GM19351 (cell line): ENCODE measurements around the gene PSEN1.

Source experiments
- ATAC-seq: cut with Tn5 transposase; IDR thresholded peaks from one replicate; pipeline ENCODE4 v1.9.1; 2021; ENCODE audit warnings: mild to moderate bottlenecking, moderate library complexity; ENCODE audit not compliant: unreplicated experiment

PSEN1 gene

DNA sequence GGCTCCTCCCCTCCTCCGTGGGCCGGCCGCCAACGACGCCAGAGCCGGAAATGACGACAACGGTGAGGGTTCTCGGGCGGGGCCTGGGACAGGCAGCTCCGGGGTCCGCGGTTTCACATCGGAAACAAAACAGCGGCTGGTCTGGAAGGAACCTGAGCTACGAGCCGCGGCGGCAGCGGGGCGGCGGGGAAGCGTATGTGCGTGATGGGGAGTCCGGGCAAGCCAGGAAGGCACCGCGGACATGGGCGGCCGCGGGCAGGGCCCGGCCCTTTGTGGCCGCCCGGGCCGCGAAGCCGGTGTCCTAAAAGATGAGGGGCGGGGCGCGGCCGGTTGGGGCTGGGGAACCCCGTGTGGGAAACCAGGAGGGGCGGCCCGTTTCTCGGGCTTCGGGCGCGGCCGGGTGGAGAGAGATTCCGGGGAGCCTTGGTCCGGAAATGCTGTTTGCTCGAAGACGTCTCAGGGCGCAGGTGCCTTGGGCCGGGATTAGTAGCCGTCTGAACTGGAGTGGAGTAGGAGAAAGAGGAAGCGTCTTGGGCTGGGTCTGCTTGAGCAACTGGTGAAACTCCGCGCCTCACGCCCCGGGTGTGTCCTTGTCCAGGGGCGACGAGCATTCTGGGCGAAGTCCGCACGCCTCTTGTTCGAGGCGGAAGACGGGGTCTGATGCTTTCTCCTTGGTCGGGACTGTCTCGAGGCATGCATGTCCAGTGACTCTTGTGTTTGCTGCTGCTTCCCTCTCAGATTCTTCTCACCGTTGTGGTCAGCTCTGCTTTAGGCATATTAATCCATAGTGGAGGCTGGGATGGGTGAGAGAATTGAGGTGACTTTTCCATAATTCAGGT, at the start of gene PSEN1:
Gene PSEN1, plus strand, starts transcription at position 121 of the 839 bp plus-strand sequence. CDS start 11,513 bp downstream, outside the sequence.
- ATAC-seq, result peak; percentile 92

DNA sequence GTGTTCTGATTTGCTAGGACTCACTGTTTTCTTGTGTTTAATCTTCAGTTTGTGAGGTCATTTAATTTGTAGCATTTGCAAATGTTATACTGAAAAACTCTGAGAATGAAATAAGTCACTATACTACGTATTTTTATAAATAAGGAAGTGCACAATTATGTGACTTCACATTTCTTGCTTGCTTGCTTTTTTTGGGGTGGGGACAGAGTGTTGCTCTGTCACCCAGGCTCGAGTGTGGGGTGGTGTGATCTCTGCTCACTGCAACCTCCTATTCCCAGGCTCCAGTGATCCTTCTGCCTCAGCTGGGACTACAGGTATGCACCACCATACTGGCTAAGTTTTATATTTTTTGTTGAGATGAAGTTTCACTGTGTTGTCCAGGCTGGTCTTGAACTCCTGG, 45.3 kb upstream of the PSEN1 start:
- no peak for ATAC-seq

DNA sequence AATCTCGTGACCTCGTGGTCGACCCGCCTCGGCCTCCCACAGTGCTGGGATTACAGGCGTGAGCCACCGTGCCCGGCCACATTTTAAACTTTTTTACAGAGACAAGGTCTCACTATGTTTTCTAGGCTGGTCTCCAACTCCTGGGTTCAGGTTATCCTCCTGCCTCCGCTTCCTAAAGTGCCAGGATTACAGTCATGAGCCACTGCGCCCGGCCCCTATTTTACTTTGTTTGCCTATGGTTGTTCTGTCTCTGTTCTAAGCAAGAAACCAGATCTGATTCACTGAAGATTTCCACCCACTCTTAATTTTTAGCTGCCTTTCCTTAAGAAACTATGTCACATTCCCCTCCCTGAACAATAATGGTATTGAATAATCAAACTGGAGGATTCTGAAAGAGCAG, 38.9 kb upstream of the PSEN1 start:
- ATAC-seq, result no peak

DNA sequence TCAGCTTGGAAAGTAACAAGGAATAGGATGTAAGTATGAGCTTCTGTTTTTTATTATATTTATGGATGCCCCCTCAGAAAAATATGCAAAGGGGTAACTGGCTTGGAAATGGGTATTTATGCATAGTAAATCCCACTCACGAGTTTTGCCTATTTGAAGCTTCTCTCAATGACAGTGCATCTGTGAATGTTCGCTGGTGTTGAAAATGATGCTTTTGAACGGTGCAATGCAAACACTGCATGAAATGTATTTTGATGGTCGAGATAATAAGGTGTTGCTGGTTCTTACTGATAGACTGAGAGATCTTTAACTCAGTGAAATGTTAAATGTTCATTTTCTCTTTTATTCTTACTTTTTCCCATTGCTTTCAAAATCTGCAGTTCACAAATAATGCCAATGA, 36.0 kb upstream of the PSEN1 start:
- ATAC-seq, result no peak

DNA sequence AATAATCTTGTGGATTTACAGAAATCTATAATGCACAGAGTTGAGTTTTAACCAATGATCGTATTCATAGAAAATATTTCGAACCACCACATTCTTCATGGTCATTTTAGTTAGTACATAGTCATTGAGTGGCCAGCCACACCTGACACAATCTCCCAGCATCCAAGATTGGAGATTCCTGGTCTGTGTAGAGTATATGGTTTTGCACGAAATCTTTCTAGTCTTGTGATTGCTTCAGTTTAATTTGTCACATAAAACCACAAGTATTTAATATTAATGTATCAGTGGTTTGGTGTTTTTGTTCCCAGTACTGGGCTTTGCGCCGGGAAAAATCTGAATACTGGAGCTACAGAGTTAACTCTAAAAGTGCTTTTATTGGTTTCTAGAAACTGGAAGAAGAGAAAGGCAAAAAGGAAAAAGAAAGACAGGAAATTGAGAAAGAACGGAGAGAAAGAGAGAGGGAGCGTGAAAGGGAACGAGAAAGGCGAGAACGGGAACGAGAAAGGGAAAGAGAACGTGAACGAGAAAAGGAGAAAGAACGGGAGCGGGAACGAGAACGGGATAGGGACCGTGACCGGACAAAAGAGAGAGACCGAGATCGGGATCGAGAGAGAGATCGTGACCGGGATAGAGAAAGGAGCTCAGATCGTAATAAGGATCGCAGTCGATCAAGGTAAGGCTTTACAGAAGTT, 33.4 kb upstream of the PSEN1 start:
- ATAC-seq, result no peak

DNA sequence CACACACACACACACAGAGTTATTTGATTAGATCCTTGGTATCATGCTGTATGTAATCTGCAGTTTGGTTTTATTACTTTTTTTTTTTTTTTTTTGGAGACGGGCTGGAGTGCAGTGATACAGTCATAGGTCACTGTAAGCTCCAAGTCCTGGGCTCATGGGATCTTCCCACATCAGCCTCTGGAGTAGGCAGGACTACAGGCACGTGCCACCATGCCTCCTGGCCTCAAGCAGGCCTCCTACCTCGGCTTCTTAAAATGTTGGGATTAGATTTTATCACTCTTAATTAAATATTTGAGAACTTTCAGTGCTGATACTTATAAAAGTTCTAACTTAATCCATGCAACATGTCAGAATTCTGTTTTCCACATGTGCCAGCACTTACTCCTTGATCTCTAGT, 31.3 kb upstream of the PSEN1 start:
- no peak for ATAC-seq

DNA sequence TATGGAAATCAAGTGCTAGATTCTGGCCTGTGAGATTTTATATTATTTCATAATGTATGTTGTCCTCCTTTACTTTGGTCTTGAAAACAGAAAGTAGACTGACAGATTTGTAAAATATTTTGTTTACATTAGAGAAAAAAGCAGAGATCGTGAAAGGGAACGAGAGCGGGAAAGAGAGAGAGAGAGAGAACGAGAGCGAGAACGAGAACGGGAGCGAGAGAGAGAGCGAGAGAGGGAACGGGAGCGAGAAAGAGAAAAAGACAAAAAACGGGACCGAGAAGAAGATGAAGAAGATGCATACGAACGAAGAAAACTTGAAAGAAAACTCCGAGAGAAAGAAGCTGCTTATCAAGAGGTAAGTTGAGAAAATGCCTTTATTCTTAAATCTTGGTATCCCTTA, 30.6 kb upstream of the PSEN1 start:
- ATAC-seq, result no peak

DNA sequence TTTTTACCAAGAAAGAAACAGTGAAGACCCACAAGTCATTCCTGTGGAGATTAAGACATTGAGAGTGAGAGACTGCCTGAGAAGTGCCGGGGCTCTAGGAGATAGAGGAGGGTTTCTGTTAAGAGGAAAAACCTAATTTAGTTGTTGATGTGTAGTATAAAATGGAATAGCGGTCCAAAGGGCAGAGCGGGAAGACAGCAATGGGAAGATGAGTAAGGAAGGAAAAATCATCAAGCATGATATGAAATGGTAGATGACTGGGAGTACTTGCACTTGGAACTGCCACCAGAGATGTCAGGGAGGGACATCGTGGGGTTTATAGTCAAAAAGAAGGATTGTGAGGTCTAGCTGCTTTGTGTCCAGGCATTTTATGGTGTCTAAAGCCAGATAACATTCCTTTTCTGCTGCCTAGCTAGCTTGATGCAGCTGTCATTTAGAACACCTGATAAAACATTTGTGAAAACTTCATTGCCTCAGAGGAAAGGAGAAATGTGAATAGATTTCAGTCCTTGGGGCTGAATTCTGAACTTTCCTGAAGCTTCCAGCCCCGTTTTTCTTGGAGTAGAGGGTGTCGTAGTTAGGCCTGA, 20.1 kb upstream of the PSEN1 start:
- ATAC-seq, result no peak

DNA sequence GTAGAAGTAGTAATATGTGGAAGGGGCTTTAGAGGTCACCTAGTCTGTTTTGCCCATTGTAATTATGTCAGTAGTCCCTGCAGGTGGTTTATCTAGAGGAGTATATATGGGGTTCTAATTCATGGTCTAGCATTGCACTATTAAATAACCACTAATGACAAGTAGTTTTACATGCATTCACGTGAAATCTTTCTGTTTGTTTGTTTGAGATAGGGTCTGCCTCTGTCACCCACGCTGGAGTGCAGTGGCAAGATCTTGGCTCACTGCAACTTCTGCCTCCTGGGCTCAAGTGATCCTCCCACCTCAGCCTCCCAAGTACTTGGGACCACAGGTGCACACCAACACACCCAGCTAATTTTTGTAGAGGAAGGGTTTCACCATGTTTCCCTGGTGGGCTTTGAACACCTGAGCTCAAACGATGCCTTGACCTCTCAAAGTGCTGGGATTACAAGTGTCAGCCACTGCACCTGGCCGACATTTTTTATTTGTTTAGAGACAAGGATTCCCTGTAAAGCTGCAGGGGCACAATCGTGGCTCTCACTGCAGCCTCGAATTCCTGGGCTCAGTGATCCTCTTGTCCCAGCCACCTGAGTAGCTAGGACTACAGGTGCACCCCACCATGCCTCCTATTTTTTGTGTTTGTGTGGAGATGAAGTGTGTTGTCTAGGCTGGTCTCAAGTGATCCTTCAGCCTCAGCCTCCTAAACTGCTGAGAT, 12.0 kb upstream of the PSEN1 start:
- ATAC-seq, result no peak

DNA sequence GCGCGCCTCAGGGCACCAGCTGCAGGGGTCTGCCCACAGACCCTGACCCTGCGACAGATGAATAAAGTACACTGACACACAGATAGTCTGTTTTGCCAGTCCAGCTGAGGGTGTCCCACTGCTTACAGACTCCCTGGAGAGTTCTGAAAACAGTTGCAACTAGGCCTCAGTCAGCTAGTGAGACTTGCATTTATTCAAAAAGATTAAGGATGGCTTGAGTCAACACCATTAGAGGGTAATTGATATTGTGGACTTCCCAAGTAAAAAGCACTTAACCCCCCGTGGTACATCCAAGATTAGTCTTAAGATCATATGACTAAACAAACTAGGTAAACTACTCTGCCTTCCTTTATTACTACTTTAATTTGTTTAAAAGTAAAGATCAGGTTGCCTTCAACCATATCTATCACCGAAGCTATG, 11.1 kb upstream of the PSEN1 start:
- no peak for ATAC-seq

DNA sequence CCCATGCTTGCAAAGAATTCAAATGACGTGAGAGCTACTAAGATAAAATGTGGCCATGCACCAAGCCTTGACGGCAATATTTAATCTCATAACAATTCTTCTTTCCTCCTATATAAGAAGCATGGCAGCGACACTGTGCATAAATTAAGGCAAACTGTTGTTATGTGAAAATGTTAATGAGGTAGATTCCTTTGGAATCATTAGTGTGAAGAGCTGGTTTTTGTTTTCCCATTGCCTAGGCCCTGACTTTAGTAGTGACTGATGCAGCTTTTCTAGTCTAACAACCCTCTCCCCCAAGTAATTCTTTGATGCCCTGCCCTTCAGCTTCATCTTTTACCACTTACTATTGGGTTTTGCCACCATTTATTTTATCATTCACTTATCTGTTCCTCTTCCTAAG, 10.6 kb upstream of the PSEN1 start:
- no peak for ATAC-seq

DNA sequence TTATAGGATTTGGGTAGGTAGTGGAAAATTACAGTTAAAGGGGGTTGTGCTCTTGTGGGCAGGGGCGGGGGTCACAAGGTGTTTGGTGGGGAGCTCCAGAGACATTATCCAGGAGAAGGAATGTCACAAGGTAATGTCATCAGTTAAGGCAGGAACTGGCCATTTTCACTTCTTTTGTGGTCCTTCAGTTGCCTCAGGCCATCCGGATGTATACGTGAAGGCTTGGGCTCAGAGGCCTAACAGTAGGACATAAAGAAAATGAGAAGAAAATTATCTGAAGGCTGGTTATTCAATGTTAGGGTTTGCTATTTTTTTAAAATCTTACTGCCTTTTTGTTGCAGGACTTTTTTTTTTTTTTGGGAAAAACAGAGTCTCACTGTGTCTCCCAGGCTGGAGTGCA, 2.5 kb upstream of the PSEN1 start:
- ATAC-seq, result no peak

DNA sequence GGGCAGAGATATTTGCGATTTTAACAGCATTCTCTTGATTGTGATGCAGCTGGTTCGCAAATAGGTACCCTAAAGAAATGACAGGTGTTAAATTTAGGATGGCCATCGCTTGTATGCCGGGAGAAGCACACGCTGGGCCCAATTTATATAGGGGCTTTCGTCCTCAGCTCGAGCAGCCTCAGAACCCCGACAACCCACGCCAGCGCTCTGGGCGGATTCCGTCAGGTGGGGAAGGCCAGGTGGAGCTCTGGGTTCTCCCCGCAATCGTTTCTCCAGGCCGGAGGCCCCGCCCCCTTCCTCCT, 271 bp upstream of the PSEN1 start:
- ATAC-seq, result no peak

DNA sequence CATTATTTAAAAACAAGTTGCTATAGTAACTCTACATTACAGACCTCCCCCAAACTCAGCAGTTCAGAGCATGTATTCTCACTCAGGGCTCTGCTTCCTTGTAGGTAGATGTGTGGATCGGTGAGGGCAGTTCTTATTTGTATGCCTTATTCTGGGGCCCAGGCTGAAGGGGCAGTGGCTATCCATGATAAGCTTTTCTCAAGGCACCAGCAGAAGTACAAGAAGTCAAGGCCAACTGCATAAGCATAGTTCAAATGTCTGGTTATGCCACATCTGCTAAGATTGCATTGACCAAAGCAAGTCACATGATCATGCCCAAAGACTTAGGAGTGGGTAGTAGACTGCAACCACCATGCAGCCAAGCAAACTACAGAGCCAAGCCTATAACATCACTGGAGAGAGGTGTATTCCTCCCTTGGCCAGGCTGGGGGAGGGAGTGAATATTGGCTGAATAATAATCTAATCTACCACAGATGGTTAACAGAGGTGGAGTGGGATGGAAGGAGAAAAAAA, 4.6 kb downstream of the PSEN1 start:
- ATAC-seq, result no peak

DNA sequence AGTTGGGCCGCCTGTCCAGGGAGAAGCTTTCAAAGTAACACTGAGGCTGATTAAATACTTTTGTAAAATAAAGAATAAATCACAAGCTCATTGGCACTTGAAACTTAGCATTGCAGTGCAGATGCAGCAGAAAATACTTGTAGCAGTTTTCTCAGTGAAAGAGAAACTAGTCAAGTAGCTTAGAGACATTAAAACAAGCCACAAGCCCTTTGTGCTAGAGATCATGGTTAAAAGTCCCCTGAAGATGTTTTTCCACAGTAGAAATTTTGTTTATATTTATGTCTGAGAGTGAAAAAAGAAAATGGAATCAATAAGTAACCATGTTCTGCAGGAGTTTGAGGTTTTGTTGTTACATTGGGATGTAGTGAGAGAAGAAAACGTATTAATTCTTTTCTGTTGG, 5.9 kb downstream of the PSEN1 start:
- ATAC-seq, result no peak

DNA sequence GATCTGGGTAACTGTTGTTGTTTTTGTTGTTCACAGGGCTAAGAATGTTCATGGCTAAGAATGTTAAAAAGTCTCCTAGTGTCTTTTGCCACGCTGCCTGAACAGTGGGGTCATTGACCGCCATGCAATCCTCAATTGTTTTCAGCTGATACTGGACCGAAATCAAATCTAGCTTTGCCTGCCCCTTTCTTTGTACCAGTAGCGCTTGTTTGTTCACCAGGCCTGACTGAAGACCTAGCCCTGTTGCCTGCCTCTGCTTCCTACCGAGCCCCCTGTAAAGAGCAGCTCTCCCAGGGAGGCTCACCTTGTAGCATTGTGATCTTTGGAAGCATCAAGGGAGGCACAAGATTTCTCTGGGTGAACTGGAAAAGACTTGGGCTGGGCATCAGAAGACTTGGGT, 6.7 kb downstream of the PSEN1 start:
- no peak for ATAC-seq

DNA sequence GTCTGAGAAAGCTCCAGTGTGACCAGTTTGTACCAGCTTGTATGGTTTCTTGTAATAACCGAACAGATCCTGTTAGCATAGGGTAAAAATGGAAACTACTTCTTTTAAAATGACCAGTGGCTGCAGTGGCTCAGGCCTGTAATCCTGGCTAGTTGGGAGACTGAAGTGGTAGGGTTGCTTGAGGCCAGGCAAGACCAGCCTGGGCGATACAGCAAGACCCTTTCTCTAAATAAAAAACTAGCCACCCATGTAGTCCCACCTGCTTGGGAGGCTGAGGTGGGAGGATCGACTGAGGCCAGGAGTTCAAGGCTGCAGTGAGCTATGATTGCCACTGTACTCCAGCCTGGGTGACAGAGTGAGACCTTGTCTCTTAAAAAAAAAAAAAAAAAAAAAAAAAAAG, 7.3 kb downstream of the PSEN1 start:
- no peak for ATAC-seq

DNA sequence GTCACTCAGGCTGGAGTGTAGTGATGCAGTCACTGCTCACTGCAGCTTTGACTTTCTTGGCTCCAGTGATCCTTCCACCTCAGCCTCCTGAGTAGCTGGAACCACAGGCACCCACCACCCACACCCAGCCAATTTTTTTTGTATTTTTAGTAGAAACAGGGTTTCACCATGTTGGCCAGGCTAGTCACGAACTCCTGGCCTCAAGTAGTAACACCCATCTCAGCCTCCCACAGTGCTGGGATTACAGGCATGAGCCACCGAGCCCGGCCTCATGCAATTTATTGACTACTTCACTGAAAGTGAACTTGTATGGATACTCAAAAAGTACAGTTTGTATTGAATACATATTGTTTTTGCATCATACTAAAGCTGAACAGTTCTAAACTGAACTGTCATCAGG, 9.1 kb downstream of the PSEN1 start:
- no peak for ATAC-seq

DNA sequence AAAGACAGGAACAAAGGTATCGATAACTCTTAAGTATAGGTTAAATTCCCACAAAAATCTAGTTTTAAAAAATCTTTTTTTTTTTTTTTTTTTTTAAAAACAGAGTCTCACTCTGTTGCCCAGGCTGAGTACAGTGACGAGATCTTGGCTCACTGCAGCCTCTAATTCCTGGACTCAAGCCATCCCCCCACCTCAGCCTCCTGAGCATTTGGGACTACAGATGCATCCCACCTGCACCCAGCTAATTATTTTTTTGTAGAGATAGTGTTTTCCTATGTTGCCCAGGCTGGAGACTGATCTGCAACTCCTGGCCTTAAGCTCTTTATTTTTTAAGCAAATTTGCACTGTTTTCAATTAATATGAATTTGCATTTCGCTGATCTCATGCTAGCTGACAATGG, 9.8 kb downstream of the PSEN1 start:
- ATAC-seq, result no peak

DNA sequence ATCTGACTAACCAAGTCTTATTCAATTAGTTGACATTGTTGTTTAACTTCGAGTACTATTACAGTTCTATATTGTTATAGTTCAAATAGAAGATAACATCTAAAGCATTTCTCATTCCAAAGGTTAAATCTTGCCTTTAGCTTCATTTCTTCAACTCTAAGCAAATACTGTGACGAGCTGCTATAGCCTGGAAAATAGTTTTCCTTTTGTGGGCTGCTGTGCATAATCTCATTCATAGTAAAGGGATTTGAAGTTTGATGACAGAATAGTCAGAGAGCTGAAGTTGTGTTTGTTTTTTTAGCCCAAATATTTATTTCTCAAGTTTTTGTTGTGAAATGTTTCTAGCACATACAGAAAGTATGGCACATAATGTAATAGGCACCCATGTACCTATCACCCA, 13.4 kb downstream of the PSEN1 start:
- no peak for ATAC-seq

DNA sequence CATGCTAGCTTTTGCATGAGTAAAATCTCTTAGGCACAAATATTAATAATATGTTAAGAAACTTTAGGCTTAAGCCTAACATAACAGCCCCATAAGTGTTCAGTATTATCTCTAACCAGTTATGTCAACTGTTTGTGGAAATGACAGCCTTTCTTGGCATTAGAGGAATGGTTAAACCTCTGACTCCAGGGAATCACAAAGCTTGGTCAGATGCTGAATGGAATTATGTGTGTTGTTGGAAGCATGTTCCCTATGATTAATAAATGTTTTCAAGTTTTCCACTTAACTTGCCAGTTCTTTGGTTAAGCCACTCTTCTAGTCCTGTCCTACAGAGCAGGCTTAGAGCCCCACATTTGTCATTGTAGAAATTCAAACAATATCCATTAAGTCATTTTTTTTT, 17.0 kb downstream of the PSEN1 start:
- no peak for ATAC-seq
